Left ventricle myocardium inferior (tissue), 1 donor: Measurements from ENCODE around the gene RERG. TPM values are rescaled to one million over a fixed set of nuclear protein-coding genes. Genes with fewer than 3 reads are reported as not detected.

Experiments used
- DNase-seq: peaks from one replicate; pipeline ENCODE4 v3.0.0-alpha.2; 2020
- H3K27ac ChIP-seq: fragments of 200-600 bp; replicated peaks from 2 replicates; pipeline ENCODE4 v1.8.0; 2021
- H3K27me3 ChIP-seq: fragments of 200-600 bp; 2 replicates; pipeline ENCODE4 v1.8.0; 2021; ENCODE audit warnings: low read depth
- H3K36me3 ChIP-seq: fragments of 200-600 bp; 2 replicates; pipeline ENCODE4 v1.8.0; 2021
- H3K4me1 ChIP-seq: fragments of 200-600 bp; 2 replicates; pipeline ENCODE4 v1.8.0; 2021
- H3K4me3 ChIP-seq: fragments of 200-600 bp; 2 replicates; pipeline ENCODE4 v1.8.0; 2021; ENCODE audit warnings: mild to moderate bottlenecking, moderate library complexity
- H3K9me3 ChIP-seq: fragments of 200-600 bp; replicated peaks from 2 replicates; pipeline ENCODE4 v1.8.0; 2021
- intact Hi-C: fragments of 100-400 bp; cut with micrococcal nuclease; formaldehyde crosslinking; loops from one replicate; pipeline ENCODE4 v1.11.0; 2022
- total RNA-seq: library from RNA; stranded (reverse); fragmentation: NEBNext Ultra II Directional; extraction: Animal tissue kit (Norgen Biotek cat#: 25700); gene quantifications from one replicate; pipeline ENCODE4 v1.2.1, GENCODE V29; 2021
- TF ChIP-seq, protein P1 (sequence below): fragments of 200-600 bp; IDR thresholded peaks from 2 replicates; pipeline ENCODE4 v1.8.0; 2021; ENCODE audit warnings: antibody characterized with exemption, mild to moderate bottlenecking, borderline replicate concordance
- donor health status: DM: no; HTN: yes; CAD: no; lungs with severe emphysema.

Gene RERG
- total RNA-seq, 1 donor from 2014 or later: 4.5 TPM

DNA sequence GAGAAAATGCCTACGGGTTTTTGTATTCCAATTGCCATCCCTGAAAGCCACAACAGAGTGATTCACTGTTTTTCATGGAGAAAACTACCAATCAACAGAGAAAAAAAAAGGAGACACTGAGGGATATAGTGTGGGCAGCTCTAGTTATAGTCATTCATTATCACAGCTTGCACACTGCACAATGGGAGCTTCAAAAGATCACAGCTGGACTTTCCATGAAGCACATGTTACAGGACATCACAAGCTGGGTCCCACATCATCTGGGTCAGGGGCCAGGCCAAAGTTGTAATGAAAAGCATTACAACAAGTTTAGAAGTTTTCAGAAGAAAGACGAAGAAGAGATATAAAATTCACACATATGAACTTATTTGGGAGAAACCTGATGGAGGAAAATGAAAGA lies 41.5 kb downstream of the RERG start:
- intact Hi-C loops: no loop called here
- no peaks in the 10 kb centered on the region for H3K36me3 ChIP-seq
- peak; percentile 28 for DNase-seq
- peak overlapping the region; percentile 68 for H3K27ac ChIP-seq
- peaks cover 6% of the 10 kb centered on the region for H3K27me3 ChIP-seq
- H3K4me3 ChIP-seq: no peak overlapping the region
- H3K4me1 ChIP-seq: peaks cover 7% of the 10 kb centered on the region
- TF ChIP-seq, protein P1, sequence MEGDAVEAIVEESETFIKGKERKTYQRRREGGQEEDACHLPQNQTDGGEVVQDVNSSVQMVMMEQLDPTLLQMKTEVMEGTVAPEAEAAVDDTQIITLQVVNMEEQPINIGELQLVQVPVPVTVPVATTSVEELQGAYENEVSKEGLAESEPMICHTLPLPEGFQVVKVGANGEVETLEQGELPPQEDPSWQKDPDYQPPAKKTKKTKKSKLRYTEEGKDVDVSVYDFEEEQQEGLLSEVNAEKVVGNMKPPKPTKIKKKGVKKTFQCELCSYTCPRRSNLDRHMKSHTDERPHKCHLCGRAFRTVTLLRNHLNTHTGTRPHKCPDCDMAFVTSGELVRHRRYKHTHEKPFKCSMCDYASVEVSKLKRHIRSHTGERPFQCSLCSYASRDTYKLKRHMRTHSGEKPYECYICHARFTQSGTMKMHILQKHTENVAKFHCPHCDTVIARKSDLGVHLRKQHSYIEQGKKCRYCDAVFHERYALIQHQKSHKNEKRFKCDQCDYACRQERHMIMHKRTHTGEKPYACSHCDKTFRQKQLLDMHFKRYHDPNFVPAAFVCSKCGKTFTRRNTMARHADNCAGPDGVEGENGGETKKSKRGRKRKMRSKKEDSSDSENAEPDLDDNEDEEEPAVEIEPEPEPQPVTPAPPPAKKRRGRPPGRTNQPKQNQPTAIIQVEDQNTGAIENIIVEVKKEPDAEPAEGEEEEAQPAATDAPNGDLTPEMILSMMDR: no peak
- H3K9me3 ChIP-seq: peaks cover 7% of the 10 kb centered on the region

DNA sequence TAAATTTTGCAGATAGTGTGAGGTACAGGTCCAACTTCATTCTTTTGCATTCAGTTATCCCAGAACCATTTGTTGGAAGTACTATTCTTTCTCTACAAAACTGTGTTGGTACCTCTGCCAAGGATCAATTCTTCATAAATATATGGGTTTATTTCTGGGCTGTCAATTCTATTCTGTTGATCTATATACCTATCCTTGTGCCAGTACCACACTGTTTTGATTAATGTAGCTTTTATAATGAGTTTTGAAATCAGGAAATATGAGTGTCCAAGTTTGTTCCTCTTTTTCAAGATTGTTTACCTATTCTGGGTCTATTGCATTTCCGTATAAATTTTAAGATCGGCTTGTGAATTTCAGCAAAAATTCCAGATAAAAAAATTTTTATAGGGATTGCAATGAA lies 48.1 kb downstream of the RERG start:
- Histone ChIP-seq H3K27ac (no peak overlapping the region), H3K27me3 (peaks cover 4% of the 10 kb centered on the region), H3K4me1 (no peaks in the 10 kb centered on the region), H3K9me3 (peaks cover 17% of the 10 kb centered on the region), H3K4me3 (no peak overlapping the region), H3K36me3 (no peaks in the 10 kb centered on the region)
- intact Hi-C loops: no loop called here
- DNase-seq: no peak
- TF ChIP-seq, protein P1: no peak

- Histone ChIP-seq H3K36me3 (no peaks in the 10 kb centered on the region), H3K9me3 (peaks cover 17% of the 10 kb centered on the region), H3K4me3 (no peak overlapping the region), H3K27ac (no peak overlapping the region), H3K27me3 (no peaks in the 10 kb centered on the region), H3K4me1 (peaks cover 8% of the 10 kb centered on the region)
- intact Hi-C loops: no loop called here
- no peak for DNase-seq
- TF ChIP-seq, protein P1: no peak
Measured at GRCh38 chr12:15172060-15172822, 49.0 kb downstream of the RERG start.

- H3K4me1 ChIP-seq: peaks cover 9% of the 10 kb centered on the region
- peaks cover 17% of the 10 kb centered on the region for H3K9me3 ChIP-seq
- no peak for DNase-seq
- H3K4me3 ChIP-seq: no peak overlapping the region
- H3K36me3 ChIP-seq: no peaks in the 10 kb centered on the region
- H3K27ac ChIP-seq: no peak overlapping the region
- intact Hi-C loops: no loop called here
- H3K27me3 ChIP-seq: no peaks in the 10 kb centered on the region
- TF ChIP-seq, protein P1: no peak
Measured at GRCh38 chr12:15171012-15171655, 50.1 kb downstream of the RERG start.

- intact Hi-C loops: no loop called here
- TF ChIP-seq, protein P1: no peak
- Histone ChIP-seq H3K27me3 (no peaks in the 10 kb centered on the region), H3K4me3 (no peak overlapping the region), H3K36me3 (no peaks in the 10 kb centered on the region), H3K27ac (peak overlapping the region; percentile 61), H3K4me1 (peaks cover 18% of the 10 kb centered on the region), H3K9me3 (peaks cover 3% of the 10 kb centered on the region)
- DNase-seq: no peak
Measured at GRCh38 chr12:15168026-15168678, 53.1 kb downstream of the RERG start.
